ENCODE measurements around the gene SCN3A.

Gene SCN3A

DNA sequence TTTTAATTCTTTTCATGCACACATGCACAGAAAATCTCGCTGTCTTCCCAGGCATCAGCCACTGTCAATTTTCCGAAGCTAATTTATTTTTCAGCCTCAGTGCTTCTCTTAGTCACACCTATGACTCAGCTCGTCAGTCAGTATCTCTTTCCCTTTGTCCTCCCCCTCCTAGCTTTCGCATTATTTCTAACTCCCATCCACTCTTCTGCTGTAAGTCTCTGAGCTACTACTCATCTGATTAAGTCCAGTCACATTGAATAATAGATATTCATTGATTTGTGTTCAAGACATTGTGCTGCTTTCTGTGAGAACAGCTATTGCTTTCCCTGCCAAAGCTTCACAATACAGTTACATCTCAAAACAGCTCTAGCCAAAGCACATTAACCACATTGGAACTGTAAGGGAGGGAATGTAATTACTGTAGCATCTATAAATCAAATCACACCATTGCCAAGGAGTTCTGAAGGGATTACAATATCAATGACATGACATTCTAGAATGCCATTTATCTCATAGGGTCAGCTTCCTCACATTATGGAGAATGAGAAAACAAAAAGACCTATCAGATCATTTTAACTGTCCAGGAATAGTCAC is 89.4 kb downstream of the SCN3A start:
- TF ChIP-seq, protein P1, sequence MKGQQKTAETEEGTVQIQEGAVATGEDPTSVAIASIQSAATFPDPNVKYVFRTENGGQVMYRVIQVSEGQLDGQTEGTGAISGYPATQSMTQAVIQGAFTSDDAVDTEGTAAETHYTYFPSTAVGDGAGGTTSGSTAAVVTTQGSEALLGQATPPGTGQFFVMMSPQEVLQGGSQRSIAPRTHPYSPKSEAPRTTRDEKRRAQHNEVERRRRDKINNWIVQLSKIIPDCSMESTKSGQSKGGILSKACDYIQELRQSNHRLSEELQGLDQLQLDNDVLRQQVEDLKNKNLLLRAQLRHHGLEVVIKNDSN (IDR thresholded peaks at IDR 0.05) = no peak
- no peak for TF ChIP-seq ZBTB7A (IDR thresholded peaks at IDR 0.05; ENCODE audit: low read depth)

DNA sequence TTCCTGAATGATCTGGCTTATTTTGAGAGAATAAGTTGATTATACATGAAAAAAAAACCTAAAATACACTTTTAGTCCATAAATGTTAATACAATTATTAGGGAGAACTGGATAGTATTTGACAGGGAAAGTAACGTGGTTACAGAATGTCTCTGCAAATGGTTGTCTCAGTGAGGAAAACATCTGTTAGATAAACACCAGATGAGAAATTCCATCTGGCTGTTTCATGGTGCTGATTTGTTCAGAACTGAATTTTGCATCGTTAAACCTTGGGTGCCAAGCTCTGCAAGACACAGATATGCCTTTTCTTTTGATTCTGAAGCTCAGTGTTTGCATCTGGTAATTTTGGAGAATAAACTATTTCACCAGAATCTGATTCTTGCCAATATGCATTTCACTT is 90.4 kb downstream of the SCN3A start:
- TF ChIP-seq YY1 (IDR thresholded peaks at IDR 0.05; ENCODE audit: low read depth) = no peak
- TF ChIP-seq TEAD4 (IDR thresholded peaks at IDR 0.05) = no peak
- TF ChIP-seq, protein P2, sequence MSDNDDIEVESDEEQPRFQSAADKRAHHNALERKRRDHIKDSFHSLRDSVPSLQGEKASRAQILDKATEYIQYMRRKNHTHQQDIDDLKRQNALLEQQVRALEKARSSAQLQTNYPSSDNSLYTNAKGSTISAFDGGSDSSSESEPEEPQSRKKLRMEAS (IDR thresholded peaks at IDR 0.05) = no peak
- TF ChIP-seq TAF1 (IDR thresholded peaks at IDR 0.05; ENCODE audit: low read depth) = no peak
- no peak for TF ChIP-seq NFIC (IDR thresholded peaks at IDR 0.05)
- TF ChIP-seq CEBPB (IDR thresholded peaks at IDR 0.05) = no peak
- no peak for TF ChIP-seq ZBTB7A (IDR thresholded peaks at IDR 0.05; ENCODE audit: low read depth)
- TF ChIP-seq, protein P1 (IDR thresholded peaks at IDR 0.05) = no peak
- TF ChIP-seq FOXM1 (IDR thresholded peaks at IDR 0.05; ENCODE audit: borderline replicate concordance, low read depth) = no peak
- TF ChIP-seq CREB1 (IDR thresholded peaks at IDR 0.05; ENCODE audit: low read depth) = no peak
- TF ChIP-seq, protein P3, sequence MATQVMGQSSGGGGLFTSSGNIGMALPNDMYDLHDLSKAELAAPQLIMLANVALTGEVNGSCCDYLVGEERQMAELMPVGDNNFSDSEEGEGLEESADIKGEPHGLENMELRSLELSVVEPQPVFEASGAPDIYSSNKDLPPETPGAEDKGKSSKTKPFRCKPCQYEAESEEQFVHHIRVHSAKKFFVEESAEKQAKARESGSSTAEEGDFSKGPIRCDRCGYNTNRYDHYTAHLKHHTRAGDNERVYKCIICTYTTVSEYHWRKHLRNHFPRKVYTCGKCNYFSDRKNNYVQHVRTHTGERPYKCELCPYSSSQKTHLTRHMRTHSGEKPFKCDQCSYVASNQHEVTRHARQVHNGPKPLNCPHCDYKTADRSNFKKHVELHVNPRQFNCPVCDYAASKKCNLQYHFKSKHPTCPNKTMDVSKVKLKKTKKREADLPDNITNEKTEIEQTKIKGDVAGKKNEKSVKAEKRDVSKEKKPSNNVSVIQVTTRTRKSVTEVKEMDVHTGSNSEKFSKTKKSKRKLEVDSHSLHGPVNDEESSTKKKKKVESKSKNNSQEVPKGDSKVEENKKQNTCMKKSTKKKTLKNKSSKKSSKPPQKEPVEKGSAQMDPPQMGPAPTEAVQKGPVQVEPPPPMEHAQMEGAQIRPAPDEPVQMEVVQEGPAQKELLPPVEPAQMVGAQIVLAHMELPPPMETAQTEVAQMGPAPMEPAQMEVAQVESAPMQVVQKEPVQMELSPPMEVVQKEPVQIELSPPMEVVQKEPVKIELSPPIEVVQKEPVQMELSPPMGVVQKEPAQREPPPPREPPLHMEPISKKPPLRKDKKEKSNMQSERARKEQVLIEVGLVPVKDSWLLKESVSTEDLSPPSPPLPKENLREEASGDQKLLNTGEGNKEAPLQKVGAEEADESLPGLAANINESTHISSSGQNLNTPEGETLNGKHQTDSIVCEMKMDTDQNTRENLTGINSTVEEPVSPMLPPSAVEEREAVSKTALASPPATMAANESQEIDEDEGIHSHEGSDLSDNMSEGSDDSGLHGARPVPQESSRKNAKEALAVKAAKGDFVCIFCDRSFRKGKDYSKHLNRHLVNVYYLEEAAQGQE (IDR thresholded peaks at IDR 0.05; ENCODE audit: low read depth) = no peak
- no peak for TF ChIP-seq EGR1 (IDR thresholded peaks at IDR 0.05)
- TF ChIP-seq TCF12 (IDR thresholded peaks at IDR 0.05; ENCODE audit: low read depth) = no peak
- no peak for TF ChIP-seq EP300 (IDR thresholded peaks at IDR 0.05; ENCODE audit: borderline replicate concordance)
- TF ChIP-seq RAD21 (IDR thresholded peaks at IDR 0.05; ENCODE audit: low read depth) = no peak

DNA sequence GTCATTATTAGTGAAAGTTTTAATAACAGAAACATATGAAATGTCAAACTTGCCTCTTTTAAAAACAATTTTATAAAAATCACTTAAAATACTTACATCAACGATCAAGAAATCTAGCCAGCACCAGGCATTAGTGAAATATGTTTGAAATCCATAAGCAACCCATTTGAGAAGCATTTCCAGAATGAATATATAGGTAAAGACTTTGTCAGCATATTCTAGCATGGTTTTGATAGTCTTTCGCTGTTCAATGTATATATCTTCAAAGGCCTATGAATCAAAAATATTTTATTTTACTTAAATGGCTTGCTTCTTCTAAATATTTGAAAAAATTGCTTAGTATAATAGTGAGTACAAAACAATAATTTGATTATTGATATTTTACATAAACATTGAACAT is 91.1 kb downstream of the SCN3A start:
- no peak for TF ChIP-seq FOXM1 (IDR thresholded peaks at IDR 0.05; ENCODE audit: borderline replicate concordance, low read depth)
- TF ChIP-seq ZBTB7A (IDR thresholded peaks at IDR 0.05; ENCODE audit: low read depth) = no peak
- TF ChIP-seq, protein P3 (IDR thresholded peaks at IDR 0.05; ENCODE audit: low read depth) = no peak
- TF ChIP-seq TEAD4 (IDR thresholded peaks at IDR 0.05) = no peak
- TF ChIP-seq, protein P1 (IDR thresholded peaks at IDR 0.05) = no peak
- no peak for TF ChIP-seq RAD21 (IDR thresholded peaks at IDR 0.05; ENCODE audit: low read depth)
- TF ChIP-seq TAF1 (IDR thresholded peaks at IDR 0.05; ENCODE audit: low read depth) = no peak
- no peak for TF ChIP-seq CEBPB (IDR thresholded peaks at IDR 0.05)
- TF ChIP-seq TCF12 (IDR thresholded peaks at IDR 0.05; ENCODE audit: low read depth) = no peak
- no peak for TF ChIP-seq EGR1 (IDR thresholded peaks at IDR 0.05)
- TF ChIP-seq, protein P2 (IDR thresholded peaks at IDR 0.05) = no peak
- no peak for TF ChIP-seq NFIC (IDR thresholded peaks at IDR 0.05)
- TF ChIP-seq YY1 (IDR thresholded peaks at IDR 0.05; ENCODE audit: low read depth) = no peak

DNA sequence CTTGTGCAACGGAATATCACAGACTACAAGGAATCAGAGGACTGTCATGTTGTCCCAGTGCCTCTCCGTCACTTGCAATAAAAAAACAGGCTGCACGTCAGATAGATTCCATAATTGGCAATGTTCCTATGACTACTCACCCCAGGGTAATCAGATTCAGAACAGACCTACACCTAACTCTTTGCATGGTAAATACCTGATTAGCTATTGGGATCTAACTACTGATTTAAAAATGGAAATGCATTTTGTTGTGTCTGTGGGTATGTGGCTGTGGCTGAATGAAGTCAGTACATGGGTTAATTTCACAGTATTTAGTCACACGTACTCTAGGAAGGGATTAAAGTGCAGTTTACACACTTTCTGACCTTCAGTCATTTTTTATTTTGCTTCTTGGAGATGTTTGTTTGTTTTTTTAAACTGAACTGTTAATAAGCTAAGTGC is 91.7 kb downstream of the SCN3A start:
- TF ChIP-seq, protein P3 (IDR thresholded peaks at IDR 0.05; ENCODE audit: low read depth) = no peak
- no peak for TF ChIP-seq YY1 (IDR thresholded peaks at IDR 0.05; ENCODE audit: low read depth)
- TF ChIP-seq, protein P1 (IDR thresholded peaks at IDR 0.05) = no peak

Data from Ishikawa (cell line).